ENCODE data around the gene GSC2.

The GSC2 gene

GRCh38 chr22:19132693-19133400 is 17.2 kb downstream of the GSC2 start:
- no peak for DNase-seq

GRCh38 chr22:19132153-19132552 is 17.9 kb downstream of the GSC2 start:
- DNase-seq = no peak

GRCh38 chr22:19131685-19132015 is 18.4 kb downstream of the GSC2 start:
- no peak for DNase-seq

- no peak for DNase-seq
Measured at GRCh38 chr22:19130959-19131684, 19.0 kb downstream of the GSC2 start, which contains the start of gene TSSK2. TSS of gene TSSK2 (plus strand) at chr22:19131308. CDS start at chr22:19131400, 92 bp downstream.

GRCh38 chr22:19129871-19130270 is 20.2 kb downstream of the GSC2 start:
- DNase-seq = no peak

GRCh38 chr22:19128946-19129727 is 21.0 kb downstream of the GSC2 start:
- DNase-seq = no peak

- DNase-seq = no peak
Measured at GRCh38 chr22:19128009-19128401, 22.1 kb downstream of the GSC2 start.

- no peak for DNase-seq
Measured at GRCh38 chr22:19127329-19128008, 22.6 kb downstream of the GSC2 start.

GRCh38 chr22:19126309-19127273 is 23.5 kb downstream of the GSC2 start:
- no peak for DNase-seq

- DNase-seq = no peak
Measured at GRCh38 chr22:19125474-19126308, 24.4 kb downstream of the GSC2 start.

- DNase-seq = no peak
Measured at GRCh38 chr22:19125011-19125410, 25.1 kb downstream of the GSC2 start.

- DNase-seq = no peak
Measured at GRCh38 chr22:19124377-19124776, 25.7 kb downstream of the GSC2 start.

- DNase-seq = no peak
Measured at GRCh38 chr22:19123936-19124335, 26.2 kb downstream of the GSC2 start.

- DNase-seq = no peak
Measured at GRCh38 chr22:19122752-19123492, 27.2 kb downstream of the GSC2 start.

GRCh38 chr22:19122143-19122751 is 27.8 kb downstream of the GSC2 start, which contains the start of gene DGCR2:
TSS of gene DGCR2 (minus strand) at chr22:19122412. CDS start at chr22:19122206, 206 bp downstream.
- DNase-seq = peak; percentile 79 to 85

- no peak for DNase-seq
Measured at GRCh38 chr22:19121631-19122142, 28.4 kb downstream of the GSC2 start.

GRCh38 chr22:19120829-19121630 is 29.1 kb downstream of the GSC2 start:
- DNase-seq = no peak

- DNase-seq = no peak
Measured at GRCh38 chr22:19119949-19120348, 30.1 kb downstream of the GSC2 start.
